ENCODE measurements around the gene FBXO10.
"Not testable (repeated sequence)": the region's sequence is repeated elsewhere in the genome, so short reads cannot be mapped to it uniquely, and the experiment has no call there.

Gene FBXO10

DNA sequence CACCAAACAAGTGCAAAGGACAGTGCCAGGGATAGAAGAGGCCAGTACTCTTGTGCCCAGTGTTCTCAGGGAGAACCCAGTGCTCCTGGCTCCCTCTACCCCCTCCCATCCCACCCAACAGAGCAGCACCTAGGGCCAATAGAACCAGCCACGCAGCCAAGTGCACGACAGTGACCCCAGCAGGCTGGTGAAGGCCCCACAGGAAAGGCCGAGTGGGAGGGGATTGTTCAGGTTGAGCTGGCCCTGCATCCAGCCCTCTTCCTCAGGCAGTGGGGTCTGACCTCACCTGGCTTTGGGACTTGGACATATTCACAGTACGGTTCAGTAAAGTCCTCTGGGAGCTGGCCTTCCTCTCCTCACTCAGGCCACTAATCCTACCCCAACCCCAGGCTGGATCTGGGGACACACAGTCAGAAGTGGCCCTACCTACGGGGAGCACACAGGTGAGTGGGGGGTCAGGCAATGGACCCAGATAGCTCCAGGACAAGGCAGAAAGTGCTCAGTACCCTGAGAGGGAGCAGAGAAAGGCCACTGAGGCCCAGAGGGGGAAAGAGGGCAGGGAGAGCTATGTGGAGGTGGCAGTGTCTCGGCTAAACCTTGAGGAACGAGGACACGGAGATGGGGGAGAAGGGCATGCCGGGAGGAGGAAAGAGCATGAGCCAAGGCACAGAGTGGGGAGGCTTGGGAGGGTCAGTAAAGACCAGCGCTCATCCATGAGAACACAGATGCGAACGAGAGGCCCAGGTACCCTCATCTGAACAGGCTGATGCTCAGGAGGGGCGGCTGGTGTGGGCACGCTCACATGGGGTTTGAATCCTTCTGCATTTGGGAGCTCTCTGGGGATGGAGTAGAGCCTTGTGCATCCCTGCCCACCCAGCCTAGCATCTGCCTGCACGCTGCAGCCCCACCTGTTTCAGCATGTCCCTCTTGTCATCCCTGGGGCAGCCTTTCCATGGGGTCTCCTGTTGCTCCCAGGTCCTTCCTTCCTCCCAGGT lies 64.9 kb downstream of the FBXO10 start:
- no peak for DNase-seq (ENCODE audit: low spot score)

DNA sequence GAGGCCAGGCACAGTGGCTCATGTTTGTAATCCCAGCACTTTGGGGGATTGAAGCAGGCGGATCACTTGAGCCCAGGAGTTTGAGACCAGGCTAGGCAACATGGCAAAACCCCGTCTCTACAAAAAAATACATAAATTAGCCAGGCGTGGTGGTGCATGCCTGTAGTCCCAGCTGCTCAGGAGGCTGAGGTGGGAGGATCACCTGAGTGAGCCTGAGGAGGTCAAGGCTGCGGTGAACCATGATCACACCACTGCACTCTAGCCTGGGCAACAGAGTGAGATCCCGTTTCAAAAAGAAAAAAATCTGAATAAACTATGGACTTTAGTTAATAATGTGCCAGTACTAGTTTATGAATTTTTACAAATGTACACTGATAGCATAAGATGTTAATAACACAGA lies 66.1 kb downstream of the FBXO10 start:
- not testable (repeated sequence) for DNase-seq (ENCODE audit: low spot score)

DNA sequence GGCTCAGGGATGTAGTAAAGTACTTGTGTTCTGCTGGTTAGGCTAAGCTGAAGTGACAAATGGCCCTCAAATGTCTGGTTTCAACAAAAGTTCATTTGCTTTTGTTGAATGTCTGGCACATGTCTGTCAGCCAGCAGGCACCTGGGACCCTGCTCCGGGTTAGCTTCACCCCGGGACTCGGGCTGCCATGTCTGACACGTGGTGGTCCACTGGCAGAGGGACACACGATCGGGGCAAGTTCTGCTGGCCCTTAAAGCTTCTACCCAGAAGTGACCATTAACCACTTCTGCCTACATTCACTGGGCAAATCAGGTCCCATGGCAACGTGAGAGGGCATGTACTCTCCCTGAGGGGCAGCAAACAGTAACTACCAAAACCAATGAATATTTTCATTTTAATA lies 66.6 kb downstream of the FBXO10 start:
- no peak for DNase-seq (ENCODE audit: low spot score)

DNA sequence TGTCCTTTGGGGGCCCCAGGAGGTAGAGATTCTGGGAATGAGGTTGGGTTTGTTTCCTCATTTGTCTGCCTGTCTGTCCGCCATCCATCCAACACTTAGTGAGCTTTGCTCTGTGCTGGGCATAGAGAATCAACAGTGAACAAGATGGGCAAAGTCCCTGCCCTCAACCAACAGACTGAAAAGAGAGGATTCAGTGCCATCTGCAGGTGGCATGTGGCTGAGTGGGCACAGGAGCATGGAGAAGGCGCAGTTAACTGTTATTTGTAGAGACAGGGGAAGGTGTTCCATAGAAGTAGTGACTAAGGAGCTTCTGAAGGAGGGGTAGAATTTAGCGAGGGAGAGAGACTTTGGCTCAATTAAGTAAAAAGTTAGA lies 67.4 kb downstream of the FBXO10 start:
- no peak for DNase-seq (ENCODE audit: low spot score)

DNA sequence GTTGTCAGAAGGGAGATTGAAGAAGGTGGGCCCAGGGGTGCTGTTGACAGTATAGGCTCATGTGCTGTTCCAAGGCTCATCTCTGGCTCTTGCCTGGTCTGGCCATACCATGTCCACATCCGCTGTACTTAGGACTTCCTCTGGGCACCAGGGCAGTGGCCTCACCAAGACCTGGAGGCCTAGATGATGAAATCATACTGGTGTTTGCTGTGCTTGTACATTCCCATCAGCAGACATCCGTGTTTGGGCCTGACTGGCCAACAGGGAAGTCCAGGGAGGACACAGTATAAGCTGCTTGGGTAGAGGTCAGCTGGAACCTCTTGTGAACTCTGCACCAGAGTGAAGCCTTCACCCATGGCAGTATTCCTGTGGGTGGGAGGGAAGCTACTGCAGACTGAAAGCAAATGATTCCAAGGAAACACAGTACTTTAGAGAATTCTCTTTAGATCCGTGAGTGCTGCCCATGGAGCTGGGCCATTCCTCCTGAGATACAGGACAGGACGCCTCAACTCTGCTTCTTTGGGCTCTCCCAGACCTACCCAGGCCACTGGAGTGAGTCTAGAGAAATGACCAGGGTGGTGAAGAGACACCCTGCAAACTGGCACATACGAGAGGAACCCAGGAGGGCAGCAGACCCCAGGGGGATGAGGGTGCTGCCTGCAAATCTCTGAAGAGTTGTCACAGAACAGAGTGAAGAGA lies 67.9 kb downstream of the FBXO10 start:
- DNase-seq (ENCODE audit: low spot score) = no peak

DNA sequence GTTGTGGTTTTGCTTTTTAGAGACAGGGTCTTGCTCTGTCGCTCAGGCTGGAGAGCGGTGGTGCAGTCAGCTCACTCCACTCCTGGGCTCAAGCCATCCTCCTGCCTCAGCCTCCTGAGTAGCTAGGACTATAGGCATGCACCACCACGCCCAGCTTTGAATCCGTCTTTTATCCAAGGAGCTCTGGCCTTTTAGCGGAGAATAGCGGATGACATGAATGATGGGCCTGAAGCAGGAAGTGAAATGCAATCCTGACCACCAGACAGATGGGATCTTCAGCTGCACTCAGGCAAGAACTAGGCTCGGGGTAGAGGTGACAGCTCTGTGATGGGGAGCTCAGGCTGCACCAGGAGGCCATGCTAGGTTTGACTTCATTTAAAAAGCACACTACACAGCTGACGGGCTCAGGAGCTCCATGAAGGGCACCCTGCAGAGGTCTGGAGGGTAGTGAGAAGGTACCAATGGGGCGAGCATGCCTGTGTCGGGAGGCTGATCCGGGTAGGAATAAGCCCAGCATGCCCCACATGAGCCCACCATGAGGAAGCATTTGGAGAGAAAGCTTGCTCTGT lies 68.5 kb downstream of the FBXO10 start:
- DNase-seq (ENCODE audit: low spot score) = no peak

DNA sequence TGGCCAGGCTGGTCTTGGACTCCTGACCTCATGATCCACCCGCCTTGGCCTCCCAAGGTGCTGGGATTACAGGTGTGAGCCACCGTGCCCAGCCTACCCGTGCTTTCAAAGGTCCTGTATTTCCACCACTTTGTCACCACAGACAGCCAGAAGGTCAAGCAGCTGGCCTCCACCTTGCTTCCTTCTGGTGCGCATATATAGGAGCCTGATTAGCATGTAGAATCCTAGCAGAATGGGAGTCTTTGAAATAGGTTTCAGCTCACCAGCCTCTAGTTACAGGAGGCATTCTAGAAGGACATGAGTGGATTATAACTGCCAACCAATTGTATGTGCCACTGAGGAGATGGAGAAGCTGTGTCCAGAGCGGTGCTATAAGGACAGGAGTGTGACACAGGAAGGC lies 71.6 kb downstream of the FBXO10 start:
- no peak for DNase-seq (ENCODE audit: low spot score)

DNA sequence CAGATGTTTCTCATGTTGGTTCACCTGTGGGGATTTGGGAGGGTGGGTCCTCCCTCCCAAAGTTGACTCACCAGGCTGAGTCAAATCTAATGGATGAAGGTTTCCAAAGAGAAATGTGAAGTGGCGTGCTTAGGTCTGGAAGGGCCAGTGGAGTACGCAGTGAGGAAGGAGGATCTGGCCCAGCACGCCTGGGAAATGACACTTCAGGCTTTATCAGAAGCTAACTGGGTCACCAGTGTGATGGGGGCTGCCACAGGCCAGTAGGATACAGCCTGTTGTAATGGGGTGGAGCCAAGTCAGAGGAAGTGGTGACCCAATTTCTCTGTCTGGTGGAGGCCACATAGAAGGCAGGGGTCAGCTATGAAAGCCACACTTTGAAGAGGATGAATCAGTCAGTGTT lies 72.4 kb downstream of the FBXO10 start:
- DNase-seq (ENCODE audit: low spot score) = no peak

DNA sequence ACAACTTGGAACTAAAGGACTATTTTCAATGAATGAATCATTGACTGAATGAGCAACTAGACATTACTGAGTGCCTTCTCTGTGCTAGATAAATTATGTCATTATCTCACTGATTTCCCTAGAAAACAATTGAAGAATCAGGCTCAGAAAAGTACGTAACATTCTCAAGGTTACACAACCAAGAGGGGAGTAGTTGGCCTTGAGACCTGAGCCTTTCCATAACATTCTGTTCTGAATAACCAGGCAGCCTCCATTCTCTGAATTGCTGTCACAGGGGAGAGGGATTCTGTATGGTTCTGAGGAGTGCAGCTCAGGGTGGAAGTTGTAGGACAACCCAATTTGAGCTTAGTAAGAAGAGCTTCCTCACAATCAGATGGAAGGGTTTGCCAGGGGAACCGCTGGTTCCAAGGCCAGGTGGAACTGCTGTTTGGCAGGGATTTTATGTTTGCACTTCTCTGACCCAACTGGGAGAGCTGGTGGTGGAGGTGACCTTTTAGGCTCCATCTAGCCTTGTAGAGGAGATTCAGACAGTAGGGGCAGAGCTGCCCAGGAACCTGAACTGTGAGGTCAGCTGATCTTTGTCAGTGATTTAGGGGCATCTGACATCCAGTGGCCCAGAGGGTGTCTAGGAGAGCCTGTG lies 74.1 kb downstream of the FBXO10 start:
- no peak for DNase-seq (ENCODE audit: low spot score)

DNA sequence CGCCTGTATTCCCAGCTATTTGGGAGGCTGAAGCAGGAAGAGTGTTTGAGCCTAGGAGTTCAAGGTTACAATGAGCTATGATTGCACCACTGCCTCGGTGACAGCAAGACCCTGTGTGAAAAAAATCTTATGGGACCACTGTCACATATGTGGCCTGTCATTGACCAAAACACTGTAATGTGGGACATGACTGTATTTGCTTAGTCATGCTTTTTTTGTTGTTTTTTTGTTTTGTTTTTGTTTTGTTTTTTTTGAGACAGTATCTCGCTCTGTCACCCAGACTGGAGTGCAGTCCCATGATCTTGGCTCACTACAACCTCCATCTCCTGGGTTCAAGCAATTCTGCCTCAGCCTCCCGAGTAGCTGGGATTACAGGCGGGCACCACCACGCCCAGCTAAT lies 76.9 kb downstream of the FBXO10 start:
- DNase-seq (ENCODE audit: low spot score) = no peak

DNA sequence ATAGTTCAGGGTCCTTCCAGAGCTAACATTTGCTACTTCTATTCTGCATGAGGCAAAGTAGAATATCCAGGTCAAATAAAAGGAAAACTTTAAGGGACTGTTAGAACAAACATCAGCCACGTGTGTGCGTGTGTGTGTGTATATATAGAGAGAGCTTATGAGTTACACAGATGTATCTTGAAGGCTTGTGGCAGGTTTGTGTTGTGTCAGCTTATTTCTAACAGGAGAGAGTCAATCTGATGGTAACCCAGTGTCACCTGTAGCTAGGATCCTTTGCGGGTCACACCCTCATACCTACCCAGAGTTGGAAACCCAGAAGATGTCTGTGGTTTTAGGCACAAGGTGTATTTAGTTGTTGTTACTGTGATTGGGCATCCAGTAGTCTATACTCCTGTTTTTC lies 77.7 kb downstream of the FBXO10 start:
- DNase-seq (ENCODE audit: low spot score) = no peak

DNA sequence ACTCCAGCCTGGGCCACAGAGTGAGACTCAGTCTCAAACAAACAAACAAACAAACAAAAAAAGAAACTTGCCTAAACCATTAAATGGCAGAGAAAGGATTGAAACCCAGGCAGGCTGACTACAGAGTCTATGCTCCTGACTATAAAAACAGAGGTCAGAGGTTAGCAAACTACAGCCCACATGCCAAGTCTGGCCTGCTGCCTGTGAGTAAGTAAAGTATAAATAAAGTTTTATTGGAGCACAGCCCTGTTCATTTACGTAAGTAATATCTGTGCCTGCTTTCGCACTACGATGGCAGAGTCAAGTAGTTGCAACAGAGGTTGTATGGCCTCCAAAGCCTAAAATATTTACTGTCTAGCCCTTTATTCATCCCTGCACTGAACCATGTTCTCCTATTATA lies 78.9 kb downstream of the FBXO10 start:
- DNase-seq (ENCODE audit: low spot score) = no peak

DNA sequence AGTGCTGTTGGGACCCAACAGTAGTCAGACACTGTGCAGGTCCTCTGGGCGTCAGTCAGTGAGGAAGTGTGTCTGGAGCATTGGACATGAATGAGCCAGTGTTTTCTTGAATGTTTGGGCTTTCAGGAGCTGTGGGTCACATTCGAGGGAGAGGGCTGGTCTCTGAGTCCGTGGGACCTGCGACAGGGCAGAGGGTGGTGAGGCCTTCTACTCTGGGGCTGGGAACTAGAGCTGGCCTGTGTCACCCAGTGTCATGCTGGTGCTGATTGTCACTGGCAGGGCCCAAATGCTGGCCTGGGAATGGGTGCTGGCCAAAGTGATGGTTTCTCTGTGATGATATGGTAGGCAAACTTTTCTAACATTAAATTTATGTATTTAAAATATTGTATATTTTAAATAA lies 80.2 kb downstream of the FBXO10 start:
- no peak for DNase-seq (ENCODE audit: low spot score)

DNA sequence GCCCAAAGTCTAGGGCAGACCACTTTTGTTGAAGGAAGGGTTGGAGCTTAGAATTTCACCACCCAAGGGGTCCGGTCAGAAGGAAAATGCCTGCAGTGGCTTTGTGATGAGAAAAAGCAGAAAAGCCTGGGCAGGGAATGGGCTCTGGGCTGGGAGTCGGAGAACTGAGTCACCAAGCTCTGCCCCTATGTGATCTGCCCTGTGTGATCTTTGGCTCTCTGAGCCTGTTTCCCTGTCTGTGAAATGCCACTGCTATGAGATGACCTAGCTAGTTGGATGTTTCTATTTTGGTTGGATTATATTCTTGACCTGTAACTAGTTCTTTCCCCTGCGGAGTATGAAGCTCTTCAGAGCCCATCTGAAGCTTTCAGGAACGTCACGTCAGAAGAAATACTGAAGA lies 80.6 kb downstream of the FBXO10 start:
- DNase-seq (ENCODE audit: low spot score) = no peak

DNA sequence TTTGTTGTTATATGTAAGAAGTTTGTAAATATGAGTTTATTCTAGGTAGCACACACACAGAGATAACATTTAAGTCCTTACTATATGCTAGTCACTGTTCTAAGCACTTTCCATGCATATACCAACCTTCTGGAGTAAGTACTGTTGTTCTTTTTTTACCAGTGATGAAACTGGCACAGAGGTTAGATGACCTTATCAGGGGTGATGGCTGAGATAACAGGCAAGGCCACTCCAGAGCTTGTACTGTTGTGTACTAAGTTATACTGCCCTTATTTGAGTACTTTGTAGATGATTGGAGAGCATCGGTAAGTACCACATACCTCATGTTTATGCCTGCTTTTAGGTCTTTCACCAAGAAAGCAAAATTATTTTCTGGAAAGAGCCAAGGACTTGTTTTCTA lies 84.2 kb downstream of the FBXO10 start:
- DNase-seq (ENCODE audit: low spot score) = no peak

DNA sequence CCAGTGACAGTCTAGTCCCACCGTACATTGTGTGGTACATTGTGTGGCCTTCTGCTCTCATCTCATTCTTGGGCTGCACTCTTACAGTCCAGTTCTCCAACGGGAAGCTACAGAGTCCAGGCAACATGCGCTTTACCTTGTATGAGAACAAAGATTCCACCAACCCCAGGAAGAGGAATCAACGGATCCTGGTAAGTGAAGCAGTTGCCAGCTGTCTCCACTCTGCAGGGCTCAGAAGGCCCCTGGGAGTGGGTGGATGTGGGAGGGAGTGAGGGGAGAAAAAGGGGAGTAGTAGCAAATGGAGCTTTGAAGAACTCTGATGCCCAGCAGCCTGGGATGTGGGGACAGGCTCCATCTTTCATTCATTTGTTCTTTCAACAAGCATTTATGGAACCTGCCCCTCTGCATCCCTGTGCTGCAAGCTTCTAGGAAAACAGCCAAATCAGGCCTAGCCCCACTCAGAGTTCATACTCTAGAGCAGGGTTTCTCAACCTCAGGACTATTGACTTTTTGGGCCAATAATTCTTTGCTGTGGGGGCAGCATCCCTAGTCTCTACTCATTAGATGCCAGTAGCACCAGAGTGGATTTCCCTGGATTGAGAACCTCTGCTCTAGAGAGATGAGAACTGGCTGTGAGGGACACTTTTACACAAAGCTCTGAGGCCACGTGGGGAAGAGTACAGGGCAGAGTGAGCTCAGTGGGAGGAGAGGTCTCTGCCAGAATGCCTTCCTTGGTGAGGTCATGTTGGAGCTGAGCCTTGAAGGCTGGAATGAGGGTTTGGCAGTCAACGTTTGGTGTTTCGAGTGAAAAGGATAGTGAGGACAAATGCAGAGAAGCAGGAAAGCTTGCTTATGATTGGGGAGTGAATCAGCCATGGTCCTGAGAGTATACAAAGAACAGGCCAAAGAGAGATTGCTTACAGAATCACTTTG lies 89.3 kb downstream of the FBXO10 start:
- peak; percentile 88 for DNase-seq (ENCODE audit: low spot score)

DNA sequence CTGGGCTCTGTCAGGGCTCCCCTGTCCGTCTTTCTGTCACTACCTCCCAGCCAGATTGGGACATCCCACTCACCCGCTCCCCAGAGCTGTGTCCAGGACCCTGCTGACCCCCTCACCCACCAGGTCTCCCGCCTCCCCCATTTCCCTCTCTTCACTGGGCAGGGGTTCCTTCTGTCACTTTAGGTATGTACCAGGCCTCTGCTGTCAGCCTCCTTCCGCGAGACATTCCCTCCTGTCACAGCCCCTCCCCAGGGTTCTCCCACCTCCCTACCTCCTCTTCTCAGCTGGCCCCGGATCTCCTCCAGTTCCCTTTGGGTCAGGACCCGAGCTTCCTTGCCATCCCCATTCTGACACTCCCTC lies 89.9 kb downstream of the FBXO10 start:
- no peak for DNase-seq (ENCODE audit: low spot score)

DNA sequence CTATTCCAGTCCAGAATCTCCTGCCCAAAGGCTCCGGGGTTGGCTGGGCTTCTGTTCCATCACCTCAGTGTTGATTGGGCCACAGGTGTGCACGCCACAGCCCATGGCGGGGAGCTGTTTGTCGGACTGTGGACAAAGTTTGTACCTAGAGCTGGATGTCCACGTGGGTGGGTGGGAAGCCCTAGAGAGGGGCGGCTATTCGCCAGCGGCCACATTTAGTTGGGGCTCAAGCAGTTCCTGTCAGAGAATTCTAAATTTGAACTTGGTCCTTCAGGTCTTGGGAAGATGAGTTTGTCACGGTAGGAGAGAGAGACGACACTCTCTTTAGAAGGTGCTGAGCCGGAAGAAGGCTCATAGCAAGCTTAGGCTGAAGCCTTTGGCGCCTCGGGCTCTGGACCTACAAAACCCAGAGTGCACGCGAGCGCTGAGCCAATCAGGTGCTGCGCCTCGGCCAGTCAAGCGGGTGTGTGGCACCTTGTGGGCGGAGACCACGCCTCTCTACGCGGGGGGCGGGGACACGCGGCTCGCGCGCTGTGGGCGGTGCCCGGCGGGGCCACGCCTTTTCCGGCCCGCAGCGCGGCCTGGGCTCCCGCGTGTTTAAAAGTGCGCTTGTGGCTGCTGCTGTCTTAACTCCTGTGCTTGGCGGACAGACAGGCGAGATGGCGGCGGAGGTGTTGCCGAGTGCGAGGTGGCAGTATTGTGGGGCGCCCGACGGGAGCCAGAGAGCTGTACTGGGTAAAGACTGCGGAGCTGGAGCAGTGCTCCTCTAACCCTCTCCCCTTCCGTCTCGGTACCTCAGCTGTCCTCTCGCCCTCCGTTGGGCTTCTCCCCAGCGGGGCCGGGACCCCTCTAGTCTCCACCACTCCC lies 90.6 kb downstream of the FBXO10 start, which contains the start of gene POLR1E:
TSS of gene POLR1E (plus strand) at position 560 of the 867 bp plus-strand sequence. CDS start at position 660, 100 bp downstream.
- DNase-seq (ENCODE audit: low spot score) = peak; percentile 98

DNA sequence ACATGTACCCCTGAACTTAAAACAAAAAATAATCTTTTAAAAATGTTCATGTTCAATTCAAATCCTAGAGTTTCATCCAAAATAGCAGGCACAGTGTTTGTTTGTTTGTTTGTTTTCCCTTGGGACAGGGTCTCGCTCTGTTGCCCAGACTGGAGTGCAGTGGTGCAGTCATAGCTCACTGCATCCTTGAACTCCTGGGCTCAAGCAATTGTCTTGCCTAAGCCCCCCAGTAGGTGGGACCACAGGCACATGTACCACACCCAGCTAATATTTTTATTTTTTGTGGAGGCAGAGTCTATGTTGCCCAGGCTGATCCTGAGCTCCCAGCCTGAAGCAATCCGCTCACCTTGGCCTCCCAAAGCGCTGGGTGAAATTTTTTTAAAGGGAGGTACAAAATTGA lies 95.4 kb downstream of the FBXO10 start:
- no peak for DNase-seq (ENCODE audit: low spot score)

DNA sequence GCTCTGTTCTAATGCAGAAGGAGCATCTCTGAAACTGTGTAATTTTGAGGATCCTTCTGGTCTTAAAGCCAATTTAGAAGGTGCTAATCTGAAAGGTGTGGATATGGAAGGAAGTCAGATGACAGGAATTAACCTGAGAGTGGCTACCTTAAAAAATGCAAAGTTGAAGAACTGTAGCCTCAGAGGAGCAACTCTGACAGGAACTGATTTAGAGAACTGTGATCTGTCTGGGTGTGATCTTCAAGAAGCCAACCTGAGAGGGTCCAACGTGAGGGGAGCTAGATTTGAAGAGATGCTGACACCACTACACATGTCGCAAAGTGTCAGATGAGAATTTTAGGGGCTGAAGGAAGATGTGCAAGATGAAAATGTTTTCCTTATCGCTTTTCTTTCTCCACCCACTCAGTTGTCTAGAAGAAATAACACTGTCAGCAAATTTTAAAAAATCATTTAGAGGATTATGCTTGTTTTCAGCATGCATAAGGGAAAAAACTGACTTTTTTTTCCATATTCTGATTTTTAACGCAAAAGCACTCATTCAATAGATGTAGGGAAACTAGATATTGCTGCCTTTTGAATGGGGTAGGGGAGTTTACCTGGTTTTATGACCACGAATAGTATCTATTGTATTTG lies 98.1 kb downstream of the FBXO10 start:
- not testable (repeated sequence) for DNase-seq (ENCODE audit: low spot score)
